Sigmoid colon (tissue), 4 donors: ENCODE data around the gene UTP3.

ENCODE experiments used
- EP300 ChIP-seq, 4 donors: sonication (generic); formaldehyde crosslinking; IDR thresholded peaks; one replicate each; pipeline ENCODE4 v1.6.1; 2017; ENCODE audit warnings: antibody characterized with exemption in 4 of 4
- POLR2A ChIP-seq, 2 donors: fragments of 450-650 bp; IDR thresholded peaks; one replicate each; pipeline ENCODE4 v1.6.1; 2016; ENCODE audit warnings: antibody characterized with exemption in 2 of 2, mild to moderate bottlenecking in 2 of 2, moderate library complexity in 2 of 2
- POLR2AphosphoS5 ChIP-seq, 4 donors: sonication (generic); formaldehyde crosslinking; IDR thresholded peaks; one replicate each; pipeline ENCODE4 v1.6.1; 2017; ENCODE audit warnings: antibody characterized with exemption in 4 of 4
- TF ChIP-seq, protein P1 (sequence below), 4 experiments: fragments of 450-650 bp in 3 of 4; fragments of 200-600 bp in 1 of 4; IDR thresholded peaks; one replicate each; pipeline ENCODE4 v1.5.1; 2016 to 2019; ENCODE audit warnings: antibody characterized with exemption in 4 of 4, mild to moderate bottlenecking in 3 of 4, moderate library complexity in 2 of 4

DNA sequence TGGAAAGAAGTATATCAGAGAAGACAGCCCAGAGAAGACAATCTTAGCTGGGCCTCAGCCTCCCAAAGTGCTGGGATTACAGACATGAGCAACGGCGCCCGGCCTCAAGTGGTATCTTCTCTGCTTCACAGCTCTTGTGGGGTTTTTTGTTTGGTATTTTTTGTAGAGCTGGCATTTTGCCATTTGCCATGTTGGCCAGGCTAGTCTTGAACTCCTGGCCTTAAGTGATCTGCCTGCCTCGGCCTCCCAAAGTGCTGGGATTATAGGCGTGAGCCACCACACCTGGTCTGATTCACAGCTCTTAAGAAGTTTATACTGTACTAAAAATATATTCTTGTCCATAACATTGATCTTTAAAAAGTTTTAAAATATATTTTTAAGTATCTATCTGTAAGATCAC lies 12.4 kb downstream of the UTP3 start:
- TF ChIP-seq POLR2AphosphoS5 (IDR thresholded peaks at IDR 0.05), result no peak
- TF ChIP-seq, protein P1, sequence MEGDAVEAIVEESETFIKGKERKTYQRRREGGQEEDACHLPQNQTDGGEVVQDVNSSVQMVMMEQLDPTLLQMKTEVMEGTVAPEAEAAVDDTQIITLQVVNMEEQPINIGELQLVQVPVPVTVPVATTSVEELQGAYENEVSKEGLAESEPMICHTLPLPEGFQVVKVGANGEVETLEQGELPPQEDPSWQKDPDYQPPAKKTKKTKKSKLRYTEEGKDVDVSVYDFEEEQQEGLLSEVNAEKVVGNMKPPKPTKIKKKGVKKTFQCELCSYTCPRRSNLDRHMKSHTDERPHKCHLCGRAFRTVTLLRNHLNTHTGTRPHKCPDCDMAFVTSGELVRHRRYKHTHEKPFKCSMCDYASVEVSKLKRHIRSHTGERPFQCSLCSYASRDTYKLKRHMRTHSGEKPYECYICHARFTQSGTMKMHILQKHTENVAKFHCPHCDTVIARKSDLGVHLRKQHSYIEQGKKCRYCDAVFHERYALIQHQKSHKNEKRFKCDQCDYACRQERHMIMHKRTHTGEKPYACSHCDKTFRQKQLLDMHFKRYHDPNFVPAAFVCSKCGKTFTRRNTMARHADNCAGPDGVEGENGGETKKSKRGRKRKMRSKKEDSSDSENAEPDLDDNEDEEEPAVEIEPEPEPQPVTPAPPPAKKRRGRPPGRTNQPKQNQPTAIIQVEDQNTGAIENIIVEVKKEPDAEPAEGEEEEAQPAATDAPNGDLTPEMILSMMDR (IDR thresholded peaks at IDR 0.05), result no peak
- TF ChIP-seq POLR2A (IDR thresholded peaks at IDR 0.05), result no peak
- TF ChIP-seq EP300 (IDR thresholded peaks at IDR 0.05), result no peak
